CD4-positive, alpha-beta T cell (primary cell): ENCODE results near the gene TESK2. TPM values are rescaled to one million over a fixed set of nuclear protein-coding genes. Genes with fewer than 3 reads are reported as not detected.

Source experiments
- ATAC-seq: fragments of 200-7000 bp; cut with Tn5 transposase; one replicate; pipeline ENCODE4 v1.10.0; 2022; ENCODE audit warnings: mild to moderate bottlenecking; ENCODE audit not compliant: poor library complexity
- CTCF ChIA-PET: fragments of 350-600 bp; sonication (Branson Sonifier 250); formaldehyde crosslinking; loops from one replicate; lab custom pipeline; 2021; ENCODE audit warnings: antibody characterized with exemption, inconsistent platforms; lab: Charles Lee
- POLR2A ChIA-PET: fragments of 350-600 bp; sonication (Branson Sonifier 250); formaldehyde crosslinking; loops from one replicate; lab custom pipeline; 2021; ENCODE audit warnings: antibody characterized with exemption, inconsistent platforms; lab: Charles Lee
- DNase-seq, 14 experiments: peaks; one replicate each; pipeline ENCODE4 v3.0.0-alpha.2; 2013 to 2020; ENCODE audit warnings: mixed read lengths in 2 of 14
- H3K27ac ChIP-seq, 2 donors: one replicate each; pipeline versions ENCODE4 v1.5.1 to v1.7.0; 2013; ENCODE audit warnings: low read length in 2 of 2, low read depth in 1 of 2, mild to moderate bottlenecking in 1 of 2
- H3K27me3 ChIP-seq, 2 experiments: 1 replicate in 1 of 2; 2 replicates in 1 of 2; pipeline versions ENCODE4 v1.6.1 to v1.7.0; 2013; ENCODE audit warnings: low read length in 2 of 2, control low read depth in 1 of 2, mild to moderate bottlenecking in 1 of 2, moderate library complexity in 1 of 2; ENCODE audit not compliant: insufficient read depth in 2 of 2, control insufficient read depth in 1 of 2
- H3K36me3 ChIP-seq: one replicate; pipeline ENCODE4 v1.6.1; 2013; ENCODE audit warnings: low read length, control low read depth; ENCODE audit not compliant: insufficient read depth
- H3K4me1 ChIP-seq: one replicate; pipeline ENCODE4 v1.6.1; 2013; ENCODE audit warnings: low read length, control low read depth; ENCODE audit not compliant: insufficient read depth
- H3K4me3 ChIP-seq: one replicate; pipeline ENCODE4 v1.5.1; 2013; ENCODE audit warnings: mild to moderate bottlenecking, low read length, moderate library complexity
- H3K9me3 ChIP-seq, 2 experiments: 1 replicate in 1 of 2; 2 replicates in 1 of 2; pipeline versions ENCODE4 v1.6.1 to v1.7.0; 2013; ENCODE audit warnings: low read length in 2 of 2, mild to moderate bottlenecking in 2 of 2, control low read depth in 1 of 2, moderate library complexity in 1 of 2; ENCODE audit not compliant: control insufficient read depth in 1 of 2, insufficient read depth in 1 of 2
- H3K27ac Mint-ChIP-seq: one replicate; pipeline ENCODE4 v1.8.0; 2020; ENCODE audit warnings: mixed read lengths
- H3K27me3 Mint-ChIP-seq: one replicate; pipeline ENCODE4 v1.8.0; 2021; ENCODE audit warnings: mixed read lengths
- H3K36me3 Mint-ChIP-seq: one replicate; pipeline ENCODE4 v1.8.0; 2021; ENCODE audit warnings: low read depth, mixed read lengths
- H3K4me1 Mint-ChIP-seq: one replicate; pipeline ENCODE4 v1.8.0; 2021; ENCODE audit warnings: low read depth, mixed read lengths
- H3K4me3 Mint-ChIP-seq: one replicate; pipeline ENCODE4 v1.8.0; 2020; ENCODE audit warnings: mild to moderate bottlenecking, mixed read lengths
- H3K9me3 Mint-ChIP-seq: one replicate; pipeline ENCODE4 v1.8.0; 2020; ENCODE audit warnings: mixed read lengths
- CTCF ChIP-seq: fragments of 200-600 bp; IDR thresholded peaks from one replicate; pipeline ENCODE4 v1.8.0; 2022; ENCODE audit warnings: antibody characterized with exemption, mild to moderate bottlenecking
- intact Hi-C, 2 experiments: fragments of 100-400 bp; cut with DNase I in 1 of 2; cut with micrococcal nuclease in 1 of 2; formaldehyde crosslinking; loops; one replicate each; pipeline versions ENCODE4 v1.15.1 to v1.9.0; 2023 to 2025; cut with DNase I, micrococcal nuclease
- total RNA-seq, 174 experiments: library from RNA in 2 of 174; stranded (reverse) in 2 of 174; gene quantifications; one replicate each; pipeline ENCODE4 v1.2.3 and lab custom pipeline; 2021 to 2026

TESK2 gene
- total RNA-seq, 2 experiments from 2014 or later = 2.8 to 3.4 TPM

GRCh38 chr1:45488666-45489377, 2.1 kb downstream of the TESK2 start:
- no peaks in the 10 kb centered on the region for H3K27me3 ChIP-seq
- DNase-seq (no peak), ATAC-seq (no peak)
- no peak for TF ChIP-seq CTCF
- H3K27ac ChIP-seq = no peak overlapping the region
- H3K4me1 ChIP-seq = peaks cover 28% of the 10 kb centered on the region
- no peak overlapping the region for H3K4me3 ChIP-seq
- no peak overlapping the region for H3K27ac Mint-ChIP-seq
- no peaks in the 10 kb centered on the region for H3K9me3 Mint-ChIP-seq
- H3K36me3 ChIP-seq = no peaks in the 10 kb centered on the region
- H3K9me3 ChIP-seq = no peaks in the 10 kb centered on the region
- H3K27me3 Mint-ChIP-seq = no peaks in the 10 kb centered on the region
- ChIA-PET POLR2A (interaction anchor here (4.8 to 6.2 kb wide), 2 partner anchors 185 to 477 kb away, joined by 29 to 48 read pairs; partner anchors contain the start of genes HECTD3 and UROD), CTCF (interaction anchor here (1.1 kb wide), 1 partner anchor 40 kb away, joined by 3 read pairs; no protein-coding TSS in a partner anchor)
- H3K4me3 Mint-ChIP-seq = peak overlapping the region; percentile 62
- intact Hi-C loops = loop anchor here in 1 of 2 experiments (5.0 kb wide), 1 partner anchor 318 kb away; no protein-coding TSS in a partner anchor
- H3K4me1 Mint-ChIP-seq = peaks cover 5% of the 10 kb centered on the region
- H3K36me3 Mint-ChIP-seq = no peaks in the 10 kb centered on the region

GRCh38 chr1:45485949-45486348, 5.0 kb downstream of the TESK2 start:
- H3K4me1 ChIP-seq = peaks cover 19% of the 10 kb centered on the region
- no peak for ATAC-seq
- H3K27ac Mint-ChIP-seq = no peak overlapping the region
- no peak for TF ChIP-seq CTCF
- H3K36me3 ChIP-seq = no peaks in the 10 kb centered on the region
- H3K4me3 ChIP-seq = no peak overlapping the region
- DNase-seq = no peak
- H3K9me3 Mint-ChIP-seq = no peaks in the 10 kb centered on the region
- H3K27ac ChIP-seq = no peak overlapping the region
- intact Hi-C loops = loop anchor here in 1 of 2 experiments (5.0 kb wide), 1 partner anchor 321 kb away; no protein-coding TSS in a partner anchor
- no peaks in the 10 kb centered on the region for H3K27me3 ChIP-seq
- H3K4me3 Mint-ChIP-seq = no peak overlapping the region
- H3K4me1 Mint-ChIP-seq = peaks cover 5% of the 10 kb centered on the region
- H3K9me3 ChIP-seq = no peaks in the 10 kb centered on the region
- CTCF ChIA-PET = no interaction called here
- H3K36me3 Mint-ChIP-seq = no peaks in the 10 kb centered on the region
- POLR2A ChIA-PET = no interaction called here
- H3K27me3 Mint-ChIP-seq = no peaks in the 10 kb centered on the region

- Histone ChIP-seq H3K27ac (no peak overlapping the region), H3K27me3 (no peaks in the 10 kb centered on the region), H3K4me3 (no peak overlapping the region), H3K4me1 (no peaks in the 10 kb centered on the region), H3K9me3 (no peaks in the 10 kb centered on the region), H3K36me3 (no peaks in the 10 kb centered on the region)
- no peaks in the 10 kb centered on the region for H3K36me3 Mint-ChIP-seq
- POLR2A ChIA-PET = no interaction called here
- TF ChIP-seq CTCF = no peak
- CTCF ChIA-PET = interaction anchor here (0.7 kb wide), 1 partner anchor 306 kb away, joined by 4 read pairs; no protein-coding TSS in a partner anchor
- no peak for ATAC-seq
- intact Hi-C loops = no loop called here
- DNase-seq = no peak
- no peaks in the 10 kb centered on the region for H3K9me3 Mint-ChIP-seq
- H3K4me3 Mint-ChIP-seq = no peak overlapping the region
- H3K27me3 Mint-ChIP-seq = no peaks in the 10 kb centered on the region
- H3K4me1 Mint-ChIP-seq = no peaks in the 10 kb centered on the region
- H3K27ac Mint-ChIP-seq = no peak overlapping the region
Measured at GRCh38 chr1:45479039-45479748, 11.8 kb downstream of the TESK2 start.
